ENCODE data around the gene ACKR3. TPM values are rescaled to one million over a fixed set of nuclear protein-coding genes. Genes with fewer than 3 reads are reported as not detected.

Gene ACKR3
- total and polyA plus RNA-seq, 5 experiments from 2014 or later = 2.4 to 6.1 (median 5.0) TPM

GRCh38 chr2:236619910-236620612 lies 50.4 kb downstream of the ACKR3 start:
- peak overlapping the region in 7 of 10 donors; percentile 1 to 69 (median 20) for H3K4me3 Mint-ChIP-seq
- peaks cover 0 to 8% (median 0%) of the 10 kb centered on the region in 5 donors for H3K27me3 Mint-ChIP-seq
- peak in 1 of 2 donors; percentile 53 for ATAC-seq
- DNase-seq = no peak
- no peaks in the 10 kb centered on the region for H3K9me3 Mint-ChIP-seq
- peak overlapping the region in 8 of 10 donors; percentile 64 to 97 (median 81) for H3K27ac Mint-ChIP-seq
- H3K4me1 Mint-ChIP-seq = peaks cover 17 to 26% (median 19%) of the 10 kb centered on the region in 4 donors
- POLR2A ChIA-PET = no interaction called here
- no peaks in the 10 kb centered on the region for H3K36me3 Mint-ChIP-seq

- Mint-ChIP-seq H3K4me3 (no peak overlapping the region), H3K9me3 (no peaks in the 10 kb centered on the region), H3K4me1 (peaks cover 17 to 26% (median 19%) of the 10 kb centered on the region in 4 donors), H3K36me3 (no peaks in the 10 kb centered on the region), H3K27ac (no peak overlapping the region), H3K27me3 (peaks cover 0 to 8% (median 0%) of the 10 kb centered on the region in 5 donors)
- ATAC-seq (no peak), DNase-seq (no peak)
- POLR2A ChIA-PET = no interaction called here
These were observed 52.2 kb downstream of the ACKR3 start for GRCh38 chr2:236621786-236622185.

- H3K27me3 Mint-ChIP-seq = peaks cover 0 to 7% (median 0%) of the 10 kb centered on the region in 5 donors
- H3K27ac Mint-ChIP-seq = no peak overlapping the region
- ATAC-seq = no peak
- H3K9me3 Mint-ChIP-seq = no peaks in the 10 kb centered on the region
- H3K36me3 Mint-ChIP-seq = no peaks in the 10 kb centered on the region
- no peak for DNase-seq
- H3K4me3 Mint-ChIP-seq = no peak overlapping the region
- POLR2A ChIA-PET = no interaction called here
- peaks cover 17 to 26% (median 19%) of the 10 kb centered on the region in 4 donors for H3K4me1 Mint-ChIP-seq
These were observed 52.6 kb downstream of the ACKR3 start for GRCh38 chr2:236622201-236622600.

GRCh38 chr2:236622660-236623059 lies 53.0 kb downstream of the ACKR3 start:
- Mint-ChIP-seq H3K27me3 (peaks cover 0 to 3% (median 0%) of the 10 kb centered on the region in 5 donors), H3K4me1 (peaks cover 17 to 25% (median 19%) of the 10 kb centered on the region in 4 donors), H3K4me3 (no peak overlapping the region), H3K9me3 (no peaks in the 10 kb centered on the region), H3K27ac (no peak overlapping the region), H3K36me3 (no peaks in the 10 kb centered on the region)
- ATAC-seq = no peak
- POLR2A ChIA-PET = no interaction called here
- no peak for DNase-seq

GRCh38 chr2:236623816-236624215 lies 54.2 kb downstream of the ACKR3 start:
- ATAC-seq = no peak
- Mint-ChIP-seq H3K36me3 (no peaks in the 10 kb centered on the region), H3K27me3 (peaks cover 0 to 3% (median 0%) of the 10 kb centered on the region in 5 donors), H3K4me1 (peaks cover 14 to 20% (median 16%) of the 10 kb centered on the region in 4 donors), H3K9me3 (no peaks in the 10 kb centered on the region), H3K27ac (peak overlapping the region in 1 of 10 donors; percentile 80), H3K4me3 (no peak overlapping the region)
- DNase-seq = no peak
- POLR2A ChIA-PET = no interaction called here

GRCh38 chr2:236625156-236625690 lies 55.6 kb downstream of the ACKR3 start:
- POLR2A ChIA-PET = no interaction called here
- DNase-seq (no peak), ATAC-seq (no peak)
- Mint-ChIP-seq H3K9me3 (no peaks in the 10 kb centered on the region), H3K4me1 (peaks cover 7 to 8% (median 8%) of the 10 kb centered on the region in 4 donors), H3K27ac (peak overlapping the region in 2 of 10 donors; percentile 12 to 20), H3K4me3 (no peak overlapping the region), H3K36me3 (no peaks in the 10 kb centered on the region), H3K27me3 (peaks cover 0 to 3% (median 0%) of the 10 kb centered on the region in 5 donors)

GRCh38 chr2:236626391-236627150 lies 56.9 kb downstream of the ACKR3 start:
- Mint-ChIP-seq H3K4me3 (no peak overlapping the region), H3K9me3 (no peaks in the 10 kb centered on the region), H3K36me3 (no peaks in the 10 kb centered on the region), H3K27me3 (no peaks in the 10 kb centered on the region), H3K4me1 (peaks cover 0 to under 1% (median 0%) of the 10 kb centered on the region in 4 donors), H3K27ac (peak overlapping the region in 1 of 10 donors; percentile 61)
- ATAC-seq (no peak), DNase-seq (no peak)
- POLR2A ChIA-PET = no interaction called here

GRCh38 chr2:236627193-236627592 lies 57.6 kb downstream of the ACKR3 start:
- ATAC-seq (no peak), DNase-seq (no peak)
- H3K36me3 Mint-ChIP-seq = no peaks in the 10 kb centered on the region
- POLR2A ChIA-PET = no interaction called here
- H3K27ac Mint-ChIP-seq = no peak overlapping the region
- H3K27me3 Mint-ChIP-seq = peaks cover 0 to under 1% (median 0%) of the 10 kb centered on the region in 5 donors
- H3K4me3 Mint-ChIP-seq = no peak overlapping the region
- H3K9me3 Mint-ChIP-seq = no peaks in the 10 kb centered on the region
- H3K4me1 Mint-ChIP-seq = peaks cover 0 to 4% (median 0%) of the 10 kb centered on the region in 4 donors

- Mint-ChIP-seq H3K27ac (no peak overlapping the region), H3K4me1 (peaks cover 0 to 9% (median 6%) of the 10 kb centered on the region in 4 donors), H3K27me3 (peaks cover 0 to 7% (median 3%) of the 10 kb centered on the region in 5 donors), H3K9me3 (no peaks in the 10 kb centered on the region), H3K4me3 (no peak overlapping the region), H3K36me3 (no peaks in the 10 kb centered on the region)
- POLR2A ChIA-PET = no interaction called here
- ATAC-seq (no peak), DNase-seq (no peak)
These were observed 58.2 kb downstream of the ACKR3 start for GRCh38 chr2:236627841-236628240.

- Mint-ChIP-seq H3K9me3 (no peaks in the 10 kb centered on the region), H3K4me1 (peaks cover 0 to 10% (median 6%) of the 10 kb centered on the region in 4 donors), H3K27me3 (peaks cover 0 to 13% (median 3%) of the 10 kb centered on the region in 5 donors), H3K36me3 (no peaks in the 10 kb centered on the region), H3K4me3 (no peak overlapping the region), H3K27ac (no peak overlapping the region)
- ATAC-seq (no peak), DNase-seq (no peak)
- POLR2A ChIA-PET = no interaction called here
These were observed 58.8 kb downstream of the ACKR3 start for GRCh38 chr2:236628256-236628901.

- DNase-seq (no peak), ATAC-seq (no peak)
- POLR2A ChIA-PET = no interaction called here
- Mint-ChIP-seq H3K4me1 (peaks cover 0 to 10% (median 6%) of the 10 kb centered on the region in 4 donors), H3K27me3 (peaks cover 0 to 13% (median 3%) of the 10 kb centered on the region in 5 donors), H3K36me3 (no peaks in the 10 kb centered on the region), H3K4me3 (no peak overlapping the region), H3K27ac (no peak overlapping the region), H3K9me3 (no peaks in the 10 kb centered on the region)
These were observed 59.5 kb downstream of the ACKR3 start for GRCh38 chr2:236628981-236629605.

Data from naive thymus-derived CD8-positive, alpha-beta T cell (primary cell).